ENCODE data around the gene POLK.

GRCh38 chr5:75552764-75553163 is 41.1 kb downstream of the POLK start:
- TF ChIP-seq, protein P1, sequence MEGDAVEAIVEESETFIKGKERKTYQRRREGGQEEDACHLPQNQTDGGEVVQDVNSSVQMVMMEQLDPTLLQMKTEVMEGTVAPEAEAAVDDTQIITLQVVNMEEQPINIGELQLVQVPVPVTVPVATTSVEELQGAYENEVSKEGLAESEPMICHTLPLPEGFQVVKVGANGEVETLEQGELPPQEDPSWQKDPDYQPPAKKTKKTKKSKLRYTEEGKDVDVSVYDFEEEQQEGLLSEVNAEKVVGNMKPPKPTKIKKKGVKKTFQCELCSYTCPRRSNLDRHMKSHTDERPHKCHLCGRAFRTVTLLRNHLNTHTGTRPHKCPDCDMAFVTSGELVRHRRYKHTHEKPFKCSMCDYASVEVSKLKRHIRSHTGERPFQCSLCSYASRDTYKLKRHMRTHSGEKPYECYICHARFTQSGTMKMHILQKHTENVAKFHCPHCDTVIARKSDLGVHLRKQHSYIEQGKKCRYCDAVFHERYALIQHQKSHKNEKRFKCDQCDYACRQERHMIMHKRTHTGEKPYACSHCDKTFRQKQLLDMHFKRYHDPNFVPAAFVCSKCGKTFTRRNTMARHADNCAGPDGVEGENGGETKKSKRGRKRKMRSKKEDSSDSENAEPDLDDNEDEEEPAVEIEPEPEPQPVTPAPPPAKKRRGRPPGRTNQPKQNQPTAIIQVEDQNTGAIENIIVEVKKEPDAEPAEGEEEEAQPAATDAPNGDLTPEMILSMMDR (IDR thresholded peaks at IDR 0.05; ENCODE audit: insufficient read depth, low read depth, low read length): no peak
- TF ChIP-seq EZH2 (IDR thresholded peaks at IDR 0.05; ENCODE audit: insufficient read depth, low read length): no peak

All from astrocyte (in vitro differentiated cells and primary cell).